ENCODE results near the gene CLDN7. TPM values are rescaled to one million over a fixed set of nuclear protein-coding genes. Genes with fewer than 3 reads are reported as not detected.

Gene CLDN7
- total and polyA plus RNA-seq, 5 experiments from 2014 or later = 4.2 to 8.6 (median 7.1) TPM

GRCh38 chr17:7283471-7284216, 21.4 kb upstream of the CLDN7 start:
- ATAC-seq = no peak
- Mint-ChIP-seq H3K36me3 (no peaks in the 10 kb centered on the region), H3K27ac (peak overlapping the region in 1 of 10 donors; percentile 10), H3K9me3 (no peaks in the 10 kb centered on the region), H3K4me1 (peaks cover 16 to 38% (median 24%) of the 10 kb centered on the region in 4 donors), H3K27me3 (peaks cover 1 to 19% (median 10%) of the 10 kb centered on the region in 5 donors), H3K4me3 (peak overlapping the region in 4 of 10 donors; percentile 42 to 58 (median 44))
- DNase-seq = no peak
- POLR2A ChIA-PET = interaction anchor here (0.9 to 1.7 kb wide), 5 partner anchors 10 to 54 kb away, joined by 3 to 9 read pairs (median 5); partner anchors contain the start of genes ACAP1 and NEURL4

DNA sequence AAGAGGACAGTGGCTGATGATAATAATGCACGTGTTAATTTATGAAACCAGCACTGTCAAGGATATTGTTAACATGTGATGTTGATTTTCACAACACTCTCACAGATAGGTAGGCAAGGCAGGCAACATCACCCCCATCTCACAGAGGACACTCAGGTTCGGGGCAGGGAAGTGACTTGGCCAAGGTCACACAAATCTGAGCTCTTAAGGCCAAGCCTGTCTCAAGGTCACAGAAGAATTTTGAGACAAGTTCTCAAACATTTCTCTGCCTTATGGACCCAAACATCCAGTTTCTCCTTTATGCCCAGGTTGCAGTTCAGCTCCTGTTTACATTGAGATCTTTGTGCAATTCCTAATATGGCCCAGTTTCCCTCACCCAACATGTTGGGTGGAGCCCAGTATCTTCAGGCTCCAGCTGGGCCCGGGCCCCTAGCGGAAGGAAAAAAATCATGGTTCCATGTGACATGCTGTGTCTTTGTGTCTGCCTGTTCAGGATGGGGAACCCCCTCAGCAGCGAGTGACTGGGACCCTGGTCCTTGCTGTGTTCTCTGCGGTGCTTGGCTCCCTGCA, 20.6 kb upstream of the CLDN7 start:
- H3K4me3 Mint-ChIP-seq = peak overlapping the region in 8 of 10 donors; percentile 15 to 85 (median 49)
- peaks cover 1 to 19% (median 10%) of the 10 kb centered on the region in 5 donors for H3K27me3 Mint-ChIP-seq
- POLR2A ChIA-PET = interaction anchor here (0.9 to 2.3 kb wide), 8 partner anchors 11 to 197 kb away, joined by 3 to 9 read pairs (median 5); partner anchors contain the start of genes ACAP1, NEURL4 and ZBTB4
- DNase-seq (no peak), ATAC-seq (no peak)
- H3K4me1 Mint-ChIP-seq = peaks cover 16 to 38% (median 24%) of the 10 kb centered on the region in 4 donors
- H3K9me3 Mint-ChIP-seq = no peaks in the 10 kb centered on the region
- H3K36me3 Mint-ChIP-seq = no peaks in the 10 kb centered on the region
- peak overlapping the region in 1 of 10 donors; percentile 77 for H3K27ac Mint-ChIP-seq

DNA sequence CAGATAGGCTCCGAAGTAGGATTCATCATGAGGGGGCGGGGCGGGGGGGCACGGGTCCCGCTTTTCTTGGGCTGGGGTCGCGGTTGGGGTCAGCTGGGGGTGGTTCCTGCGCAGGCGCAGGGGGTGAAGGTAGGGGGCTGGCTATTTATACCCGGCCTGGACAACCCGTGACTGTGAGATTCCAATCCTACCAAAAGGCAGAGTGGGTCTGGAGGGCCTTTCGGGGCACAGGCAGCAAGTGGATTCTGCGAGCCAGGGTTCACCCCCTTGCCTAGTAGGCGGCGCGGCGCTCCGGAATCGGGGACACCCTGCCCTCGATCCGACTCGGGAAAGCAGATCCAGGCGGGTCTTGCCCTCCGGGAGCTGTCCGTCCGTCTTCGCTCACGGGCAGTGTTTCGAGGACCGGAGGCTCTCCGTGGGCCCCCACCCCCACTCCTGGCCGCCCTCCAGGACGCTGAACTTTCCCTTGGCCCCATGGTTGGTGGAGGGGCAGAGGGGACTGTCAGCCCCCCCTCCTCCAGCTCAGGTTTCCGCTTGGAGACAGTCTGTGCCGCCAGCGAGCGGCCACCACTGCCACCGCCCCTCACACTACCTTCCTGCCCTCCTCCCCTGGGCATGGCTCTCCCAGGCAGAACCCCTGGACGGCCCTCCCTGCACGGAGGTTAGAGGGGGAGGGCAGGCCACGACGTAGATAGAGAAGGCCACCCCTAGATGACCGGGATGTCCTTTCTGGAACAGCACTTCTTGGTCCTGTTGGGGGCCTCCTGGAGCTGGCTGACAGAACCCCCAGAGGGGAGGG, 19.9 kb upstream of the CLDN7 start:
- POLR2A ChIA-PET = interaction anchor here (0.9 to 2.3 kb wide), 8 partner anchors 12 to 198 kb away, joined by 3 to 9 read pairs (median 6); partner anchors contain the start of genes NEURL4 and ZBTB4
- Mint-ChIP-seq H3K27ac (peak overlapping the region in 4 of 10 donors; percentile 18 to 67 (median 50)), H3K9me3 (no peaks in the 10 kb centered on the region), H3K27me3 (peaks cover 1 to 19% (median 10%) of the 10 kb centered on the region in 5 donors), H3K4me1 (peaks cover 16 to 38% (median 24%) of the 10 kb centered on the region in 4 donors), H3K36me3 (no peaks in the 10 kb centered on the region), H3K4me3 (peak overlapping the region; percentile 71 to 90 (median 84))
- ATAC-seq (peak in 1 of 2 donors; percentile 8), DNase-seq (peak in 3 of 10 donors; percentile 10 to 15 (median 10))

- DNase-seq (peak; percentile 65 to 88 (median 76)), ATAC-seq (peak; percentile 64 to 67)
- Mint-ChIP-seq H3K27me3 (peaks cover 1 to 19% (median 10%) of the 10 kb centered on the region in 5 donors), H3K4me1 (peaks cover 16 to 38% (median 24%) of the 10 kb centered on the region in 4 donors), H3K9me3 (no peaks in the 10 kb centered on the region), H3K27ac (peak within 1 kb of the TSS in 8 of 10 donors; percentile 43 to 92 (median 62)), H3K36me3 (no peaks in the 10 kb centered on the region), H3K4me3 (peak within 1 kb of the TSS; percentile 74 to 90 (median 84))
- POLR2A ChIA-PET = interaction anchor here (1.0 to 2.3 kb wide), 11 partner anchors 14 to 203 kb away, joined by 3 to 8 read pairs (median 4); partner anchors contain the start of genes GPS2, POLR2A and TMEM102
Measured at GRCh38 chr17:7281074-7281952, 19.0 kb upstream of the CLDN7 start, which contains the start of gene SLC2A4. Gene SLC2A4 (plus strand): TSS chr17:7281718. CDS start chr17:7281935, 217 bp downstream.

GRCh38 chr17:7280519-7281073, 18.3 kb upstream of the CLDN7 start:
- H3K9me3 Mint-ChIP-seq = no peaks in the 10 kb centered on the region
- DNase-seq = peak; percentile 73 to 91 (median 84)
- H3K27me3 Mint-ChIP-seq = peaks cover 1 to 19% (median 10%) of the 10 kb centered on the region in 5 donors
- peak overlapping the region in 8 of 10 donors; percentile 43 to 92 (median 56) for H3K27ac Mint-ChIP-seq
- no peaks in the 10 kb centered on the region for H3K36me3 Mint-ChIP-seq
- H3K4me3 Mint-ChIP-seq = peak overlapping the region; percentile 74 to 90 (median 84)
- peaks cover 16 to 38% (median 24%) of the 10 kb centered on the region in 4 donors for H3K4me1 Mint-ChIP-seq
- ATAC-seq = peak; percentile 84 to 87
- POLR2A ChIA-PET = interaction anchor here (0.6 to 2.3 kb wide), 13 partner anchors 14 to 203 kb away, joined by 3 to 8 read pairs (median 4); partner anchors contain the start of genes GPS2, POLR2A and TMEM102

DNA sequence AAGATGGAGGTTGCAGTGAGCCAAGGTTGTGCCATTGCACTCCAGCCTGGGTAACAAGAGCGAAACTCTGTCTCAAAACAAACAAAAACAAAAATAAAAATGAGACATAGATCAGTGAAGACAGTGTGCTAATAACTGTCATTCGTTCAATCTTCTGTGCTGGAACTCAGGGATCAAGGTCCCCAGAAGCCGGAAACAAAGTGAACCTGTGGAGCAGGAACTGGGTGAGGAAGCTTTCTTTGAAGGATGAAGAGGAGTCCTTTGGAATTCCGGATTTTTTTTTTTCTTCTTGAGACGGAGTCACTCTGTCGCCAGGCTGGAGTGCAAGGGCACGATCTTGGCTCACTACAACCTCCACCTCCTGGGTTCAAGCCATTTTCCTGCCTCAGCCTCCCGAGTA, 17.2 kb upstream of the CLDN7 start:
- Mint-ChIP-seq H3K27me3 (peaks cover 1 to 19% (median 10%) of the 10 kb centered on the region in 5 donors), H3K4me3 (peak overlapping the region in 1 of 10 donors; percentile 39), H3K9me3 (no peaks in the 10 kb centered on the region), H3K27ac (no peak overlapping the region), H3K4me1 (peaks cover 16 to 38% (median 24%) of the 10 kb centered on the region in 4 donors), H3K36me3 (no peaks in the 10 kb centered on the region)
- no peak for ATAC-seq
- DNase-seq = no peak
- POLR2A ChIA-PET = interaction anchor here (1.3 kb wide), 1 partner anchor 17 kb away, joined by 4 read pairs; no protein-coding TSS in a partner anchor

DNA sequence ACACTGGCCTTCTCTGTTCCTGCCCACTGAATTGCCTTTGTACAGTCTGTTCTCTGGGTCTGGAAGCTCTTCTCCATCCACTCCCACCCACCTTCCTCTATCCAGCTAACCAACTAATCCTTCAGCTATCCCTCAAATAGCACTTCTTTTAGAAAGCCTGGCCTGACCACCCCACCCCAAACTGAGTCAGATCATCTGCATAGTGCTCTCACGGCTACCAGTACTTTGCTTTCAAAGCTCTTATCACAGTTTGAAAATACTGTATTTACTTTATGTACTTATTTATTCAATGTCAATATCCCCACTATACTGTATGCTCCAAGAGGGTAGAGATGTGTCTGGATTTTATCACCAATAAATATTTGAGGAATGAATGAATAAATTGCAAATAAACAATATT, 4.5 kb upstream of the CLDN7 start:
- ATAC-seq = no peak
- H3K27ac Mint-ChIP-seq = peak overlapping the region in 3 of 10 donors; percentile 22 to 51 (median 27)
- peaks cover 17 to 23% (median 20%) of the 10 kb centered on the region in 4 donors for H3K4me1 Mint-ChIP-seq
- no peaks in the 10 kb centered on the region for H3K9me3 Mint-ChIP-seq
- H3K27me3 Mint-ChIP-seq = peaks cover 0 to 11% (median 0%) of the 10 kb centered on the region in 5 donors
- no peaks in the 10 kb centered on the region for H3K36me3 Mint-ChIP-seq
- DNase-seq = no peak
- peak overlapping the region in 1 of 10 donors; percentile 21 for H3K4me3 Mint-ChIP-seq
- POLR2A ChIA-PET = interaction anchor here (1.5 kb wide), 1 partner anchor 14 kb away, joined by 3 read pairs; no protein-coding TSS in a partner anchor

DNA sequence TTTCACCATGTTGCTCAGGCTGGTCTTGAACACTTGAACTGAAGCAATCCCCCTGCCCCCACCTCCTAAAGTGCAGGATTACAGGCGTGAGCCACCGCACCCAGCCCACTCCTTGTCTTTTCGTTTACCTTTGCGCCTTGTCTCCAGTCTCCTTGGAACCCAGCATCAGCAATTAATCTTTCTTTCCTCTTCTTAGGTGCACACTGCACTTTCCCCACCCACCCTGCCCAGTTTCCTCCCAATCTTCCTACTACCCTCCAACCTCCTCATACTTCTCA, 1.5 kb upstream of the CLDN7 start:
- Mint-ChIP-seq H3K4me3 (peak overlapping the region in 9 of 10 donors; percentile 86 to 92 (median 88)), H3K27ac (peak overlapping the region; percentile 37 to 94 (median 88)), H3K4me1 (peaks cover 18 to 29% (median 26%) of the 10 kb centered on the region in 4 donors), H3K9me3 (no peaks in the 10 kb centered on the region), H3K36me3 (peaks cover 0 to 2% (median 0%) of the 10 kb centered on the region in 3 donors), H3K27me3 (peaks cover 0 to 6% (median 0%) of the 10 kb centered on the region in 5 donors)
- ATAC-seq (no peak), DNase-seq (no peak)
- POLR2A ChIA-PET = interaction anchor here (0.6 to 3.2 kb wide), 3 partner anchors 32 to 285 kb away, joined by 3 to 9 read pairs (median 4); partner anchors contain the start of genes ACADVL and DLG4

DNA sequence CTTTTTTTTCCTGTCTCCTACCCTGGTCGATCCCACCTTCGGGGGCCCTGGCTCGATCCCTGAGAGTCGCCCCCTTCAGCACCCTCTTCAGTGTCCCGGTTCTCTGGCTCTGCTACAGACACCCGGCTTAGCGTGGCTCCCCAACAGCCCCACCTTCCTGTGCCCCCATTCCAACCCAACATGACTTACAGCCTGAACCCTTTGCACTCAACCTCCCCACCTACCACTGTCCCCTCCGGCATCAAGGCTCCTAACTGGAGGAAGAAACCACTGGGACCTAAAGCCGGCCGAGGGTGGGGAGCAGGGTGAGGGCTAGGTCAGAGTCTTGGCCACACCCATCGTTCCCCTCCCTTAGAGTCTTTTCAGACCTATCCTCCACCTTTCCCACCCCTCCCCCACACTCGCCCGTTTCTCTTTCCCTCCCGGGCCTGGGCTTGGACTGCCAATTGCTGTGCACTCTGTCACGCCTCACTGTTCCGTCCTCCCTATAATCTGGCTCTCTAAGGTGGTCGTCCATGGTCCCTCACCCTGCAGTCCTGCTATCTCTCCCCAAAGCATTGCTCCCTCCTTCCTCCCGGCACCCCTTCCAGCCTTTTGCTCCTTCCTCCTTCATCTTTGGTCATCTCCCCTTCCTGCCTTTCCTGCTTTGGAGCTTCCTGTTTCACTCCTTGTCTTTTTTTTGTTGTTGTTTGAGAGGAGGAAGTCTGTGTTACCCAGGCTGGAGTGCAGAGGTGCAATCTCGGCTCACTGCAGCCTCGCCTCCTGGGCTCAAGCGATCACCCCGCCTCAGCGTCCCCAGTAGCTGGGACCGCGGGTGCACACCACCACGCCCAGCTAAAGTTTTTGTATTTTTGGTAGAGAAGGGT, 890 bp upstream of the CLDN7 start:
- peak overlapping the region; percentile 83 to 92 (median 88) for H3K4me3 Mint-ChIP-seq
- DNase-seq (peak in 4 of 10 donors; percentile 4 to 29 (median 24)), ATAC-seq (peak; percentile 22 to 29)
- peak overlapping the region in 9 of 10 donors; percentile 61 to 94 (median 89) for H3K27ac Mint-ChIP-seq
- peaks cover 18 to 29% (median 26%) of the 10 kb centered on the region in 4 donors for H3K4me1 Mint-ChIP-seq
- POLR2A ChIA-PET = interaction anchor here (0.6 to 3.2 kb wide), 5 partner anchors 33 to 286 kb away, joined by 3 to 9 read pairs (median 6); partner anchors contain the start of genes ACADVL, ACAP1 and DLG4
- peaks cover 0 to 6% (median 0%) of the 10 kb centered on the region in 5 donors for H3K27me3 Mint-ChIP-seq
- H3K9me3 Mint-ChIP-seq = no peaks in the 10 kb centered on the region
- peaks cover 0 to 8% (median 0%) of the 10 kb centered on the region in 3 donors for H3K36me3 Mint-ChIP-seq
